ENCODE measurements around the gene CDYL. TPM values are rescaled to one million over a fixed set of nuclear protein-coding genes. Genes with fewer than 3 reads are reported as not detected.

The CDYL gene
- total RNA-seq, 6 experiments from 2014 or later = 28.4 to 34.8 (median 33.8) TPM

DNA sequence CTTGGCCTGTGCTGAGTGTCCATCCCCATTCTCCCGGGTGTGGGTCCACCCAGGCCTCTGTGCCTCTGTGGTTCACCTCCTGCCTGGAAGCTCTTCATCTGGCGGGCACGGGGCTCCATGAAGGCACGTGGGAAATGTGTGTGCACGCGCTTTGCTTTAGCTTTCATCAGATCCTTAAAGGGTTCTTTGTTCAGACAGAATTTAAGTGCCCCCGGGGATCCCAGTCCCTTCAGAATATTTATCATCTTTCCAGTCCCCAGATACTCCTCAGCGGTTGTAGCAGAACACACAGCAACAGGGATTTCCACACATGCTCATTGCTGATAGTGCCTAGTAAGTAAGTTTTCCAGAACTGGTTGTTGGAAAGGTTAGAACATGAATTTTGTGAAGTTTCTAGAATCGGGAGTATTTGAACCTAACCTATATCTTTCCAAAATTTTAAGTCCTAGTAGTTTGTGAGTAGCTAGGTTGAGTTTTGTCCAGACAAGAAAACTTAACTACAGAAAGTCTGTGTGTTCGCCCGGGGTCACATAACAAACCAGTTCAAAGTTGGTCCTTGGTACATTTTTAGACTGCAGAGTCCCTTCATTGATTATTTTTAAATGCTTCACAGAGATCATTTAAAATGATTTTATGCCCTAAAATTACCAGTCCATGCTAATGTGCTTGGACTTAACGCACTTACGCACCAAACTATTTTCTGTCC, 159.9 kb downstream of the CDYL start:
- peaks cover 15% of the 10 kb centered on the region for H3K36me3 Mint-ChIP-seq (ENCODE audit: low read depth)
- H3K9me3 Mint-ChIP-seq = no peaks in the 10 kb centered on the region
- no peak overlapping the region for H3K4me3 Mint-ChIP-seq
- TF ChIP-seq, protein P1, sequence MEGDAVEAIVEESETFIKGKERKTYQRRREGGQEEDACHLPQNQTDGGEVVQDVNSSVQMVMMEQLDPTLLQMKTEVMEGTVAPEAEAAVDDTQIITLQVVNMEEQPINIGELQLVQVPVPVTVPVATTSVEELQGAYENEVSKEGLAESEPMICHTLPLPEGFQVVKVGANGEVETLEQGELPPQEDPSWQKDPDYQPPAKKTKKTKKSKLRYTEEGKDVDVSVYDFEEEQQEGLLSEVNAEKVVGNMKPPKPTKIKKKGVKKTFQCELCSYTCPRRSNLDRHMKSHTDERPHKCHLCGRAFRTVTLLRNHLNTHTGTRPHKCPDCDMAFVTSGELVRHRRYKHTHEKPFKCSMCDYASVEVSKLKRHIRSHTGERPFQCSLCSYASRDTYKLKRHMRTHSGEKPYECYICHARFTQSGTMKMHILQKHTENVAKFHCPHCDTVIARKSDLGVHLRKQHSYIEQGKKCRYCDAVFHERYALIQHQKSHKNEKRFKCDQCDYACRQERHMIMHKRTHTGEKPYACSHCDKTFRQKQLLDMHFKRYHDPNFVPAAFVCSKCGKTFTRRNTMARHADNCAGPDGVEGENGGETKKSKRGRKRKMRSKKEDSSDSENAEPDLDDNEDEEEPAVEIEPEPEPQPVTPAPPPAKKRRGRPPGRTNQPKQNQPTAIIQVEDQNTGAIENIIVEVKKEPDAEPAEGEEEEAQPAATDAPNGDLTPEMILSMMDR (IDR thresholded peaks at IDR 0.05) = no peak
- peaks cover 3% of the 10 kb centered on the region for H3K27me3 Mint-ChIP-seq (ENCODE audit: insufficient read depth)
- peak overlapping the region; percentile 14; the same call in 1 of the 2 replicates for H3K27ac Mint-ChIP-seq
- peaks cover 50% of the 10 kb centered on the region for H3K4me1 Mint-ChIP-seq (ENCODE audit: low read depth)
- DNase-seq = no peak

DNA sequence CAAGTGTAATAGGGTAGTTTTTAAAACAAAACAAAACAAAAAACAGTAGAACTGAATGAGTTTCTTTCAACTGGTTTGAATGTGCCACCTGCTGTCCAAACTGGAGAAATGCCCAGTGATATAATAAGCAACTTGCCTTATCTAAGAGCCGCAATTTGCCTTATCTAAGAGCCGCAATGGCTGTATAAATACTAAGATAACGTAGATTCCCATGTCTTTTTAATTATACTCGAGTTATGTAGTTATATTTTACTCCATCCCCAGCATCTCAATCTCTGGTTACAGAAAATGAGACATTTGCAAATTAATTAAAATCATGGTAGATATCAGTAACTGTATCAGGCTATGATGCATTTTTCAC, 160.5 kb downstream of the CDYL start:
- peak; percentile 33 for DNase-seq
- no peak overlapping the region for H3K4me3 Mint-ChIP-seq

DNA sequence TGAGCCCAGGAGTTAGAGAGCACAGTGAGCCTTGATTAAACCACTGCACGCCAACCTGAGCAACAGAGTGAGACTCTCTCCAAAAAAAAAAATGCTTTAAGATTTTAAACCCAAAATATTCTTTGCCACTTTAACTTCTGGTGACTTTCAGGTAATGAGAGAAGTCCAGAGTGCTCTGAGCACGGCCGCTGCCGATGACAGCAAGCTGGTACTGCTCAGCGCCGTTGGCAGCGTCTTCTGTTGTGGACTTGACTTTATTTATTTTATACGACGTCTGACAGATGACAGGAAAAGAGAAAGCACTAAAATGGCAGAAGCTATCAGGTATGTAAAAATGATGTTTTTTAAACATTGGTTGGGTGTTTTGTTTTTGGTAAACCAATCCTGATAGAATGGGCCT, 161.2 kb downstream of the CDYL start:
- TF ChIP-seq, protein P1 (IDR thresholded peaks at IDR 0.05) = no peak
- Mint-ChIP-seq H3K36me3 (ENCODE audit: low read depth) (peaks cover 10% of the 10 kb centered on the region; the same call in 1 of the 2 replicates), H3K27ac (no peak overlapping the region), H3K27me3 (ENCODE audit: insufficient read depth) (peaks cover 3% of the 10 kb centered on the region), H3K4me3 (no peak overlapping the region), H3K9me3 (no peaks in the 10 kb centered on the region), H3K4me1 (ENCODE audit: low read depth) (peaks cover 54% of the 10 kb centered on the region)
- no peak for DNase-seq

More for the DNA sequence above, 160.5 kb downstream of the CDYL start:
- Mint-ChIP-seq H3K27ac (no peak overlapping the region), H3K27me3 (ENCODE audit: insufficient read depth) (peaks cover 3% of the 10 kb centered on the region), H3K9me3 (no peaks in the 10 kb centered on the region), H3K4me1 (ENCODE audit: low read depth) (peaks cover 50% of the 10 kb centered on the region), H3K36me3 (ENCODE audit: low read depth) (peaks cover 10% of the 10 kb centered on the region)
- TF ChIP-seq, protein P1 (IDR thresholded peaks at IDR 0.05) = peak; percentile 87

DNA sequence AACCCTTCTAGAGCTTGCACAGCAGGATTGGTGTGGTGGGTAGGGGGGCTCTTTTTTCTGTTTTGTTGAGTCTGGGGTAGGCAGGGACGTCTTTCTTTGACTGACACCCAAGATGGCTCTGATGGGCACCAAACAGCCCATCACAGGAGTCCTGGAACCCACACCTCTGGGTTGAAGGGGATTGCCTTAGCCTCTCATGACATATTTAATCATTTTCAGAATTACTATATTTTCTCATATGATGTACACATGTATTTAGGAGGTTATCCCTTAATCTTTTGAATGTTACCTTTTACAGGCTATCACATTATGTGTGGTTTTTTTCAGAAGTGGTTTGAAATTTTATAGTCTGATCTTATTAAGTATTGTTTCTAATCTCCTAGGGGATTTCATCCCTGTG, 163.0 kb downstream of the CDYL start:
- H3K4me1 Mint-ChIP-seq (ENCODE audit: low read depth) = peaks cover 59% of the 10 kb centered on the region
- TF ChIP-seq, protein P1 (IDR thresholded peaks at IDR 0.05) = no peak
- no peak overlapping the region for H3K4me3 Mint-ChIP-seq
- peaks cover 3% of the 10 kb centered on the region for H3K27me3 Mint-ChIP-seq (ENCODE audit: insufficient read depth)
- DNase-seq = no peak
- H3K27ac Mint-ChIP-seq = no peak overlapping the region
- no peaks in the 10 kb centered on the region for H3K9me3 Mint-ChIP-seq
- 0 out of 2 replicates have a peak, but pooled peaks cover 10% of the 10 kb centered on the region for H3K36me3 Mint-ChIP-seq (ENCODE audit: low read depth)

DNA sequence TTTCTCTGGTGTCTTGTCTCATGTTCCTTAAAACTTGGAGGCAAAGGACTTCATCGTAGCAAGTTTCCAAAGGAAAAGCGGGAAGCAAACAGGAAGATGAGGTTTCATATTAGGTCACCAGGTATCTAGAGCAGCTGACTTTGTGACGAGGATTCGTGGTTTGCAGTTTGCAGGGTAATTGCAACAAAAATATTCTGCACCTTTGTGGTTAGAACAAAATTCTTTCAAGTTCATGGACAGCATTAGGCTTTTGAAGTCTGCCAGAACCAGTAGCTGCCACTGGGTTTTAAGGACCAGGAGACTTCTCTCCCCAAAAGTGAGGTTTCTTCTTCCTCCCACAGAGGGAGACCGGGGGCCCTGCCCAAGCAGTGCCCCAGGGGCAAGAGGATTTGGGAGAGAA, 164.2 kb downstream of the CDYL start:
- Mint-ChIP-seq H3K9me3 (no peaks in the 10 kb centered on the region), H3K36me3 (ENCODE audit: low read depth) (peaks cover 20% of the 10 kb centered on the region; the same call in 1 of the 2 replicates), H3K27me3 (ENCODE audit: insufficient read depth) (peaks cover 3% of the 10 kb centered on the region), H3K27ac (no peak overlapping the region), H3K4me3 (no peak overlapping the region), H3K4me1 (ENCODE audit: low read depth) (peaks cover 54% of the 10 kb centered on the region)
- no peak for DNase-seq
- TF ChIP-seq, protein P1 (IDR thresholded peaks at IDR 0.05) = no peak

Measured in HFFc6 (cell line).